NCI-H1930 (cell line): ENCODE measurements around the gene NKD2.
A peak's percentile ranks its signal among the peaks of the same experiment; 100 is the strongest.
"Not testable (repeated sequence)": the region's sequence is repeated elsewhere in the genome, so short reads cannot be mapped to it uniquely, and the experiment has no call there.

ENCODE experiments used
- DNase-seq, 2 experiments: peaks; one replicate each; lab custom pipeline; 2025; lab: John Stamatoyannopoulos, UW

The NKD2 gene, protein sequence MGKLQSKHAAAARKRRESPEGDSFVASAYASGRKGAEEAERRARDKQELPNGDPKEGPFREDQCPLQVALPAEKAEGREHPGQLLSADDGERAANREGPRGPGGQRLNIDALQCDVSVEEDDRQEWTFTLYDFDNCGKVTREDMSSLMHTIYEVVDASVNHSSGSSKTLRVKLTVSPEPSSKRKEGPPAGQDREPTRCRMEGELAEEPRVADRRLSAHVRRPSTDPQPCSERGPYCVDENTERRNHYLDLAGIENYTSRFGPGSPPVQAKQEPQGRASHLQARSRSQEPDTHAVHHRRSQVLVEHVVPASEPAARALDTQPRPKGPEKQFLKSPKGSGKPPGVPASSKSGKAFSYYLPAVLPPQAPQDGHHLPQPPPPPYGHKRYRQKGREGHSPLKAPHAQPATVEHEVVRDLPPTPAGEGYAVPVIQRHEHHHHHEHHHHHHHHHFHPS

DNA sequence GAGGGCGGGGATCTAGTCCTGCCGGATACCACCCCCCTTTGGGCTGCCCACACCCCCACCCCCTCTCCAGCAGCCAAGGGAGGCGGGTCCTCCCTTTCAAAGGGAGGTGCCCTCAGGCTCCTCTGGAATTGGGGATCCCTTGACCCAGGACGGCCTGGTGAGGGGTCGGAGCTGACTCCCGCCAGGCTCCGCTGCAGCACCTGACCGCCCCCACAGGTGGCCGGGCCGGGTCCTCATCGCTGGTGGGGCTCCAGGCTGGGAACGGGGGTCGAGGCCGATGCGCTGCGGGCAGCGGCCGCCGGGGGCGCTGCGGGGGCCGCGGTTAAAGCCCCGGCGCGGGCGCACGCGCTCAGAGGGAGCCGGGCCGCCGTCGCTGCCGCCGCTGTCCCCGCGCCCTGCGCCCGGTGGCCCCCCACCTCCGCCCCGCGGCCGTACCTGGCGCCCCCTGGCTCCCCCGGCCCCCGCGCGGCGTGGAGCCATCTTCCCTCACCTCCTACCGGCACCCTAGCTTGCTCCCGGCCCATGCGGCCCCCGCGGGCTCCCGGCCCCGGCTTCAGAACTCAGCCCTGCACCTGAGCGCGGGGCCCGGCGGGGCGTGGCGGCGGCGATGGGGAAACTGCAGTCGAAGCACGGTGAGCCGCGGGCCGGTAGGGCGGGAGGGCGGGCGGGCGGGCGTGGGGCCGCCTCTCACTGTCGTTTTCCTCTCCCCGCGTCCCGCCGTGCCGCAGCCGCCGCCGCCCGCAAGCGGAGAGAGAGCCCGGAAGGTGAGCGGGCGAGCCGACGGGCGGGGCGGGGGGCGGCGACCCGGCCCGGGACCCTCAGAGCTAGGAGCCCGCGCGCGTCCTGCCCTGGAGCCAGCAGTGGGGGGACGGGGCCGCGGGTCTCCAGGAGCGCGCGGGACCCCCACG lies at the start of gene NKD2:
TSS of gene NKD2 (plus strand) at position 352 of the 908 bp plus-strand sequence. CDS start at position 608, 256 bp downstream.
- peak; percentile 32 to 75 for DNase-seq

DNA sequence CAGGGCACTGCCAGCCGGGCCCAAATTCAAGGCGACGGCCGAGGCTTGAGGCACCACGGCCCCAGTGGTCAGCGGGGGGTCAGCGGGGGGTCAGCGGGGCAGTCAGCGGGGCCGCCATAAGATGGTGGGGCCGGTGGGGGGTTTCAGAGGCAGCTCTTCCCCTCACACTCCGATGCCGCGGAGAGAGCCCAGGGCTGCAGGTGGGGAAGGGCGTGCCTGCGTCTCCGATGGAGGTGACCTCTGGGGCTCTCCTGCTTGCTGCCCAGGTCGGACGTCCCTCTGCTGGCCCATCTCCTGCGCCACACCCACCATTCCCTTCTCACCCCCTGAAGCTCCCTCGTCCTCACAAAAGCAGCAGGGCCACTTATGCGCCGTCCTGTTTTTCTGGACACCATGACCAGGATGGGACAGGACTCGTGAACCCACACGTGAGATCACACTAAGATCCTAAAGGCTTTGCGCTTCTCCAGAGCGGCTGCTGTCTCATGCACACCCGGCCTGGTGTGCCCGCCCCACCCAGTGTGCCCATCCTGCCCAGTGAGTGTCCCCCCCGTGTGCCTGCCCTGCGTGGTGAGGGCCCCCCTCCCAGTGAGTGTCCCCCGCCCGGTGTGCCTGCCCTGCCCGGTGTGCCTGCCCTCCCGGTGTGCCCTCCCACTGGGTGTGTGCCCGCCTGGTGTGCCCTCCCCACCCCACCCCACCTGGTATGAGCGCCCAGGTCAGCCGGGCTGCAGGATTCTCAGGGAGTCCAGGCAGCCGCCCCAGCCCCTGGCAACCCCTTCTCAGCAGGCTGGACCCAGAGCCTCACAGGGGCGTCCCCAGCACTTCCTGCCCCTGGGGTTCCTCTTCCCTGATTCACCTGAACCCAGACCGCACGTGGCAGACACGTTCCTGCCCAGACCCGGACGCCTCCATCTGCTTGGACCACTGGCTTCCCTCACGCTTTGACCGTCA lies 48.7 kb upstream of the NKD2 start:
- DNase-seq, result no peak

DNA sequence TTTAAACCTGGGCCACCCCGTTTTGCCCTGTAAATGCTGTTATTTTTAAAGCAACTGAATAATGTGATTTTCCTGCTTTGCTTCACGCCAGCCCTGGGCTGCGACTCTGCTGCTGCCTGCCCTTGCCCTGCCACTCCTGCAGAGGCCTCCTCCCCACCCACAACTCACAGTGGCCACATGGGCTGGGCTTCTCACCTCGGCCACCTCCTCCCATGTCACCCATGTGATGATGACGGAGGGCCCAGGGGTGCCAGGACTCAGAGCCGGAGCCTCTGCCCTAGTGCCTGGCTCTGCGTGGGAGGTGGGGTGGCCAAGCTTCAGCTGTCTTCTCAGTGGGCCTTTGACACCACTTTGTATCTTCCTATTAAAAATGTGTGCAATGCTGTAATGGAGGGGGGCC lies 48.1 kb upstream of the NKD2 start:
- no peak for DNase-seq

DNA sequence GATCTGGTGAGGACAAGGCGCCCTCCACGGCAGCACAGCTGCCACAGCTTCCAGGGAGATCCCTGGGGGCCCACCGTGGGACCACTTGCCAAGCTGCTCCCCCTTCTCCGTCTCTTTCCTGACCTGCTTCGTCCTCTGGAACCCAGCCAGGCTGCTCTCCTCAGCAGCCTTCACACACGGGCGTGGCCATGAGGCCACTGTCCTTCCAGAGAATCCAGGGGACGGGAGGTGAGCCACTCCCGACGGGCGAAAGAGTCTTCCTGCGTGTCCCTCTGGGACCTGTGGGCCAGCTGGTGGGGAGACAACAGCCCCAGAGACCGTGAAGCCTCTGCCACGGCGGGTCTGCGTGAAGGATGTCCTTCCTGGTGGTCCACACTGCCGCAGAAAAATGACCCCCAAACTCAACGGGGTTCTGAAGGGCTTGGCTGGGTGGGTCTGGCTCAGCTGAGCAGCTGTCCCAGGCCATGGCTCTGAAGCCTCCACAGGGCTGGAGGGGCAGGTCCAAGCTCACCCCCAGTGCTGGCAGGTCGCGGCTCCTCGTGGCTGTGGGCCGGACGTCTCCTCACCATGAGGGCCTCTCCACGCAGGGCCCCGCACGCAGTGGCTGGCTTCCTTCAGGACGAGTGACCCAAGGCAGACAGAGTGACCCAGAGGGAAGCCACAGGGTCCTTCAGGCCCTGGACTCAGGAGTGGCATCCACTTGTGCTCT lies 47.4 kb upstream of the NKD2 start:
- no peak for DNase-seq

- no peak for DNase-seq
These were observed 46.8 kb upstream of the NKD2 start for GRCh38 chr5:961711-962240.

DNA sequence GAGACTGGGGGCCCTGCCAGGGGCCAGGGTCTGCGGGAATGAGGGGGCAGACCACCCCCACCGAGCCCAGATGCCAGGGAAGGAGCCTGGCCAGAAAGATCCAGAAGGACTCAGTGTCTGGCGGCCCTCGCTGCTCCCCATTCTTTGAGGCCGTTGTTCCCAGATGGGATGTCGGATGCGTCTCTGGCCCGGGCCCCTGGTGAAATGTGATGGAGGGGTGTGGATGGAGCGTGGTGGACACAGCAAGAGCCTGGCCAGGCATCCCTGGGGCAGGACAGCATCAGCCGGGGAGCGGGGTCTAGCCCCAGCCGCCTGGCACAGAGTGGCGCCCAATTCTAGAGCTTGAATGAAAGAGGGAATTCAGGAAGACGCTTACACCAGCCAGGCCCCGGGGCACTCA lies 46.2 kb upstream of the NKD2 start:
- no peak for DNase-seq

- no peak for DNase-seq
These were observed 45.8 kb upstream of the NKD2 start for GRCh38 chr5:962801-963200.

DNA sequence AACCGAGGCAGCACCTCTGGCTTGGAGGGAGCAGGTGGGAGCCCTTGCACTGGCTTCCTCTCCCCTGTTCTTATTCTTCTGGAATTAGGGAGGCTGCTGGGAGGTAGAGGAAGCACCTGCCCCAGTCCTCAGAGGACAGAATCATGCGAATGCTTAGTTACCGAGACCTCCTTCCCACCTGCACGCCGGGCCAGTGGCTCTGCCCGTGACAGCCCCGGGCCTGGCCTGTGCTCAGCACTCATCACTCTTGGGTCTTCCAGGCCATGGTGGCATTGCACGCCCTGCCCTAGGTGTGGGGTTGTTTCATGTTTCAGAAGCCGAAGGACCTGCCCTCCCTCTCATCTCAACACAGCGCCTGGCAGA lies 45.3 kb upstream of the NKD2 start:
- DNase-seq, result no peak

GRCh38 chr5:963673-964531 lies 44.7 kb upstream of the NKD2 start:
- DNase-seq, result no peak

- DNase-seq, result no peak
These were observed 43.8 kb upstream of the NKD2 start for GRCh38 chr5:964821-965220.

DNA sequence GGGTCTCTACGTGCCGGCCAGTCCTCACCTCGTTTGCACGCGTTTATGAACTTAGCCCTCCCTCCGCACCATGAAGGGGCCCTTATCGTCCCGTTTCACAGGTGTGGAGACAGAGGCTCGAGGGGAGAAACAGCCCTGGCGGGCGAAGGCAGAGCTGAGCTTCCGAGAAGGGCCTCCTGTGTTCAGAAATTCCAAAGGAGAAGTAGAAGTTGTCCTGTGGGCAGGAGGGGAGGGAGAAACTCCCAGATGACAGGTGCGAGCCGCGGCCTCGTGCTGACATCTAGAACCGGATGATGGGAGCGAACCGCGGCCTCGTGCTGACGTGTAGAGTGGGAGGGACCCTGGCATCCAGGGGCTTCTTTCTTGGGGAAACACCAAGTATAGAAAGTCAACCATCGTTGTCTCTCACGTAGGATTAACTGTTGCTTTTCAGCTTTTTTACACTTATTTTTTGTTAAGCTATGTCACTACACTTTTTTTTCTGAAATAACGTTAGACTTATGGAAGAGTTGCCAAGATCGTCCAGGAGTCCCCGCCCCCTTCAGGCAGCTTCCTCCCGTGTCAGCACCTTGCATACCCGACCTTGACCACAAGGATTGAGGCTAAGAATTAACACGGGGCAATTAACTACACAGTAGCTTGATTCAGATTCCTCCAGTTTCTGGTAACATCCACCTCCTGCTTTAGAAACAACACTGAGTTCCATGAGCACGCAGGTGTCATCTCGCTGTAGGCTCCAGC lies 42.8 kb upstream of the NKD2 start:
- DNase-seq, result no peak

GRCh38 chr5:966345-966710 lies 42.3 kb upstream of the NKD2 start:
- no peak for DNase-seq

DNA sequence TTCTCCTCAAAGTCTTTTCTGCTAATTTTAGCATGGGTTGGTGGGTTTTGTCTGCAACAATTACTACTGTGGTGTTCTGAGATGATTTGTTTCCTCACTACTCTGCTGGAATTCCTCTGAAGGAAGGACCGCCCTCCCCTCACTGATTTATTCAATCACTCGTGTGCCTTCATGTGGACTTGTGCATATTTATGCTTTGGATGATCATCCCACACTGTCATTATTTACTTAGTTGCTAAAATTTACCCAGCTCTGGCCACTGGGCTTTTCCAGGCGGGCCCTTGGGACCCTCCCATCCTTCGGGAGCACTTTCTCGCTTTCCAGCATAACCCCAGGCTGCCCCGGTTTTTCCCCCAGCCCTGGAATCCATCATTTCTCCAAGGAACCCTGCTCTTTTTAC lies 41.7 kb upstream of the NKD2 start:
- no peak for DNase-seq

GRCh38 chr5:968881-969280 lies 39.7 kb upstream of the NKD2 start:
- no peak for DNase-seq

DNA sequence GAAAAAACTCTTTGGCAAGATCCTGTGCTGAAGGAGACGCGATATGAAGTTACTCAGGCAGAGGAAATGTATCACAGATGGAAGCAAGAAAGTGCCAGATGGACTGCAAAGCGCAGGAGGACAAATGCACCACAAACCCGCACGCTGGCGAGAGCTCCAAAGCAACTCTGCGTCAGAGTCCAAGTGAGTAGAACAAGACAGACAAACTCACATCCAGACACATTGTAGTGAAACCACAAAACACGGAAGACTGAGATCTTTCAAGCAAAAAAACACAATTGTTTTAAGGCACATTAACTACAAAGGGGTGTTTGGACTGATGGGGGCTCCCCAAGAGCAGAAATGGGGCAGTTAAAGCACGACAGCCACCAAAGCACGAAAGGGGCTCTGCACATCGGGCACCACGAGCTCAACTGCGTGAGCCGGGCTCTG lies 39.2 kb upstream of the NKD2 start:
- DNase-seq, result peak in 1 of 2 experiments; percentile 33

DNA sequence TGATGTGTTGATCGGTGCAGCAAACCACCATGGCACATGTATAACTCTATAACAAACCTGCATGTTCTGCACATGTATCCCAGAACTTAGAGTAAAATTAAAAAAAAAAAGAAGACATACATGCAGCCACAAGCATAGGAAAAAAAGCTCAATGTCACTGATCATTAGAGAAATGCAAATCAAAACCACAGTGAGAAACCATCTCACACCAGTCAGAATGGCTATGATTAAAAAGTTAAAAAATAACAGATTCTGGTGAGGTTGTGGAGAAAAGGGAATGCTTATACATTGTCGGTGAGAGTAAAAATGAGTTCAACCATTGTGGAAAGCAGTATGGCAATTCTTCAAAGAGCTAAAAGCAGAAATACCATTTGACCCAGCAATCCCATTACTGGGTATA lies 36.0 kb upstream of the NKD2 start:
- DNase-seq, result not testable (repeated sequence)

GRCh38 chr5:976849-977751 lies 31.5 kb upstream of the NKD2 start:
- DNase-seq, result no peak

- no peak for DNase-seq
These were observed 30.5 kb upstream of the NKD2 start for GRCh38 chr5:978054-978453.
